ENCODE data around the gene CRBN.

- TF ChIP-seq, protein P1, sequence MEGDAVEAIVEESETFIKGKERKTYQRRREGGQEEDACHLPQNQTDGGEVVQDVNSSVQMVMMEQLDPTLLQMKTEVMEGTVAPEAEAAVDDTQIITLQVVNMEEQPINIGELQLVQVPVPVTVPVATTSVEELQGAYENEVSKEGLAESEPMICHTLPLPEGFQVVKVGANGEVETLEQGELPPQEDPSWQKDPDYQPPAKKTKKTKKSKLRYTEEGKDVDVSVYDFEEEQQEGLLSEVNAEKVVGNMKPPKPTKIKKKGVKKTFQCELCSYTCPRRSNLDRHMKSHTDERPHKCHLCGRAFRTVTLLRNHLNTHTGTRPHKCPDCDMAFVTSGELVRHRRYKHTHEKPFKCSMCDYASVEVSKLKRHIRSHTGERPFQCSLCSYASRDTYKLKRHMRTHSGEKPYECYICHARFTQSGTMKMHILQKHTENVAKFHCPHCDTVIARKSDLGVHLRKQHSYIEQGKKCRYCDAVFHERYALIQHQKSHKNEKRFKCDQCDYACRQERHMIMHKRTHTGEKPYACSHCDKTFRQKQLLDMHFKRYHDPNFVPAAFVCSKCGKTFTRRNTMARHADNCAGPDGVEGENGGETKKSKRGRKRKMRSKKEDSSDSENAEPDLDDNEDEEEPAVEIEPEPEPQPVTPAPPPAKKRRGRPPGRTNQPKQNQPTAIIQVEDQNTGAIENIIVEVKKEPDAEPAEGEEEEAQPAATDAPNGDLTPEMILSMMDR (IDR thresholded peaks at IDR 0.05) = peak in 5 of 7 experiments; percentile 96 to 99 (median 97)
- peak; percentile 82 to 91 (median 90) for TF ChIP-seq POLR2AphosphoS5 (IDR thresholded peaks at IDR 0.05)
- no peak for TF ChIP-seq POLR2A (IDR thresholded peaks at IDR 0.05)
- no peak for TF ChIP-seq EP300 (IDR thresholded peaks at IDR 0.05)
Observed at GRCh38 chr3:3179407-3180094, at the start of gene CRBN.
